ENCODE data around the gene KIAA0753. TPM values are rescaled to one million over a fixed set of nuclear protein-coding genes. Genes with fewer than 3 reads are reported as not detected.

Gene KIAA0753
- total and polyA plus RNA-seq, 2 of the 13 experiments (the other 11 are each of a cell fraction or from before 2014, with no cell fraction given), result 5.2 to 9.1 TPM

- TF ChIP-seq ZBTB40 (IDR thresholded peaks at IDR 0.05) (no peak), ZBTB40 (CRISPR knock-in tag; IDR thresholded peaks at IDR 0.05) (peak; percentile 94), ZNF749 (CRISPR knock-in tag; IDR thresholded peaks at IDR 0.05; ENCODE audit: borderline replicate concordance) (peak; percentile 99), ZNF281 (CRISPR knock-in tag; IDR thresholded peaks at IDR 0.05; ENCODE audit: borderline replicate concordance) (peak; percentile 45; the same call in 1 of the 2 replicates), KDM3A (CRISPR knock-in tag; IDR thresholded peaks at IDR 0.05; ENCODE audit: low read depth) (peak; percentile 80), THYN1 (CRISPR knock-in tag; IDR thresholded peaks at IDR 0.05; ENCODE audit: borderline replicate concordance, low read depth) (0 out of 2 replicates have a peak, but pooled peaks have one; percentile 35), RFXANK (CRISPR knock-in tag; IDR thresholded peaks at IDR 0.05) (no peak), ZNF138 (CRISPR knock-in tag; IDR thresholded peaks at IDR 0.05; ENCODE audit: low read depth) (peak; percentile 98; the same call in 1 of the 2 replicates), SYNCRIP (IDR thresholded peaks at IDR 0.05; ENCODE audit: insufficient read depth, low read depth, low read length) (no peak), NAIF1 (CRISPR knock-in tag; IDR thresholded peaks at IDR 0.05; ENCODE audit: borderline replicate concordance) (peak; percentile 93; the same call in 1 of the 2 replicates), CSRNP2 (CRISPR knock-in tag; conservative IDR thresholded peaks at IDR 0.05; ENCODE audit: low read depth) (no peak), ZNF136 (CRISPR knock-in tag; IDR thresholded peaks at IDR 0.05; ENCODE audit: low read depth) (peak; percentile 61), SNAPC2 (CRISPR knock-in tag; IDR thresholded peaks at IDR 0.05) (peak; percentile 48; the same call in 1 of the 2 replicates), SMAD3 (CRISPR knock-in tag; IDR thresholded peaks at IDR 0.05) (peak; percentile 56; the same call in 1 of the 2 replicates), STAG1 (CRISPR knock-in tag; IDR thresholded peaks at IDR 0.05) (no peak; the same call in 1 of the 2 replicates), ZNF180 (CRISPR knock-in tag; IDR thresholded peaks at IDR 0.05; ENCODE audit: borderline replicate concordance, low read depth) (no peak), ADNP (CRISPR knock-in tag; IDR thresholded peaks at IDR 0.05) (no peak)
Measured at GRCh38 chr17:6651919-6652452, 11.5 kb upstream of the KIAA0753 start (continued).
